Keratinocyte (primary cell): ENCODE measurements around the gene PDE4A.
A peak's percentile ranks its signal among the peaks of the same experiment; 100 is the strongest.

Experiments used
- EZH2 ChIP-seq: IDR thresholded peaks from one replicate; pipeline ENCODE4 v1.6.1; 2012; ENCODE audit warnings: inconsistent platforms, mild to moderate bottlenecking, low read length, moderate library complexity
- TF ChIP-seq, protein P1 (sequence below), 3 experiments: IDR thresholded peaks in 1 of 3; conservative IDR thresholded peaks in 1 of 3; optimal IDR thresholded peaks in 1 of 3; 2 replicates in 2 of 3; 3 replicates in 1 of 3; pipeline versions ENCODE3 to v1.5.1; 2011; ENCODE audit warnings: low read length in 3 of 3, mild to moderate bottlenecking in 3 of 3, moderate library complexity in 2 of 3, control low read depth in 1 of 3, inconsistent platforms in 1 of 3; ENCODE audit not compliant: insufficient read depth in 2 of 3; ENCODE audit errors: extremely low read depth in 1 of 3

DNA sequence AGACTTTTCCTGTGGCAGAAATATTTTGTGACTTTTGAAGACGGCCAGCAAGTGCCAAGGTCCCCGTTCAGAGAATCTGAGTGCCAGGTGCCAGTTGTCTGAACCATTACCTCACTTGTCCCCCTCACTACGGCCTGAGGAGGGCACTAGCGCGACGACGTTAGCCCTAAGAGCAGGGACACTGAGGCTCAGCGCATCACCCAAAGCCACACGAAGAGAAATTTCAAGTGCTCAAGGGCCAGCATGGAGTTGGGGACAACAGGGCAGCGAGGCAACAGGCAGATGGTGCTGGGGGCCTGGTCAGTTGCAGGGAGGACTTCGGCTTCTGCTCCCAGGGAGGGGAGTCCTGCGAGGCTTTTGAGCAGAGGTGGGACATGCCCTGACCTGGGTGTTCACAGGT is 30.5 kb upstream of the PDE4A start:
- TF ChIP-seq, protein P1, sequence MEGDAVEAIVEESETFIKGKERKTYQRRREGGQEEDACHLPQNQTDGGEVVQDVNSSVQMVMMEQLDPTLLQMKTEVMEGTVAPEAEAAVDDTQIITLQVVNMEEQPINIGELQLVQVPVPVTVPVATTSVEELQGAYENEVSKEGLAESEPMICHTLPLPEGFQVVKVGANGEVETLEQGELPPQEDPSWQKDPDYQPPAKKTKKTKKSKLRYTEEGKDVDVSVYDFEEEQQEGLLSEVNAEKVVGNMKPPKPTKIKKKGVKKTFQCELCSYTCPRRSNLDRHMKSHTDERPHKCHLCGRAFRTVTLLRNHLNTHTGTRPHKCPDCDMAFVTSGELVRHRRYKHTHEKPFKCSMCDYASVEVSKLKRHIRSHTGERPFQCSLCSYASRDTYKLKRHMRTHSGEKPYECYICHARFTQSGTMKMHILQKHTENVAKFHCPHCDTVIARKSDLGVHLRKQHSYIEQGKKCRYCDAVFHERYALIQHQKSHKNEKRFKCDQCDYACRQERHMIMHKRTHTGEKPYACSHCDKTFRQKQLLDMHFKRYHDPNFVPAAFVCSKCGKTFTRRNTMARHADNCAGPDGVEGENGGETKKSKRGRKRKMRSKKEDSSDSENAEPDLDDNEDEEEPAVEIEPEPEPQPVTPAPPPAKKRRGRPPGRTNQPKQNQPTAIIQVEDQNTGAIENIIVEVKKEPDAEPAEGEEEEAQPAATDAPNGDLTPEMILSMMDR (optimal IDR thresholded peaks at IDR 0.05 in 1 of 3, IDR thresholded peaks at IDR 0.05 in 1 of 3, conservative IDR thresholded peaks at IDR 0.05 in 1 of 3; ENCODE audit: extremely low read depth in 1 of 3, insufficient read depth in 2 of 3, low read length in 3 of 3), result peak in 1 of 3 experiments; percentile 51
- TF ChIP-seq EZH2, result no peak
